Stomach (tissue), 4 donors: ENCODE data around the gene VSTM4.

ENCODE experiments used
- CTCF ChIP-seq, 7 experiments: fragments of 450-650 bp in 4 of 7; fragments of 200-600 bp in 3 of 7; sonication (generic) in 3 of 7; IDR thresholded peaks; one replicate each; pipeline ENCODE4 v1.5.1; 2016 to 2019; ENCODE audit warnings: antibody characterized with exemption in 7 of 7, control low read depth in 2 of 7, mild to moderate bottlenecking in 1 of 7
- EP300 ChIP-seq: sonication (generic); formaldehyde crosslinking; IDR thresholded peaks from one replicate; pipeline ENCODE4 v1.6.1; 2017; ENCODE audit warnings: antibody characterized with exemption
- POLR2A ChIP-seq, 4 donors: fragments of 450-650 bp; IDR thresholded peaks; one replicate each; pipeline ENCODE4 v1.6.1; 2016; ENCODE audit warnings: antibody characterized with exemption in 4 of 4, control low read depth in 2 of 4, mild to moderate bottlenecking in 1 of 4, moderate library complexity in 1 of 4
- POLR2AphosphoS5 ChIP-seq, 3 donors: sonication (generic); formaldehyde crosslinking; IDR thresholded peaks; one replicate each; pipeline ENCODE4 v1.6.1; 2016; ENCODE audit warnings: antibody characterized with exemption in 3 of 3

- TF ChIP-seq POLR2A (IDR thresholded peaks at IDR 0.05) (no peak), CTCF (IDR thresholded peaks at IDR 0.05) (no peak), EP300 (no peak), POLR2AphosphoS5 (IDR thresholded peaks at IDR 0.05) (no peak)
Measured at GRCh38 chr10:49143249-49143648, 27.9 kb upstream of the VSTM4 start.
